ENCODE measurements around the gene DGKB.
A peak's percentile ranks its signal among the peaks of the same experiment; 100 is the strongest.

Gene DGKB

DNA sequence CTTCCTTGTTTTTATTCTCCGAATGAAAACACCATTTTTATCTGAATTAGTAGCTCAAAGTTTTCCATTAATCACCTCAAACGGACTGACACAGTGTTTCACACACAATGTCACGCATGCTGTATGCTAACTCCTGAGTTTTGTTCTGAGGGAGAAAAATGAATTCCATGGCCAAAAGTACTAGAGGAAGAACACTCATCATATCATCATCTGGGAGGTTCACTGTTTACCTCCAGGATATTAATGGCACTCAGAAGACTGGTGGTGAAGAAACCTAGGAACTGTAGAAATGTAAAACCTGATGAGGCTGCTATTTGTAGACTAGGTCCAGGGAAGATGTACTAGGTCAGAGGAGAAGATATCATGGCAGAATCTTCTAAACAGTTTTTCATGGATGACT, 517.5 kb downstream of the DGKB start:
- TF ChIP-seq, protein P1, sequence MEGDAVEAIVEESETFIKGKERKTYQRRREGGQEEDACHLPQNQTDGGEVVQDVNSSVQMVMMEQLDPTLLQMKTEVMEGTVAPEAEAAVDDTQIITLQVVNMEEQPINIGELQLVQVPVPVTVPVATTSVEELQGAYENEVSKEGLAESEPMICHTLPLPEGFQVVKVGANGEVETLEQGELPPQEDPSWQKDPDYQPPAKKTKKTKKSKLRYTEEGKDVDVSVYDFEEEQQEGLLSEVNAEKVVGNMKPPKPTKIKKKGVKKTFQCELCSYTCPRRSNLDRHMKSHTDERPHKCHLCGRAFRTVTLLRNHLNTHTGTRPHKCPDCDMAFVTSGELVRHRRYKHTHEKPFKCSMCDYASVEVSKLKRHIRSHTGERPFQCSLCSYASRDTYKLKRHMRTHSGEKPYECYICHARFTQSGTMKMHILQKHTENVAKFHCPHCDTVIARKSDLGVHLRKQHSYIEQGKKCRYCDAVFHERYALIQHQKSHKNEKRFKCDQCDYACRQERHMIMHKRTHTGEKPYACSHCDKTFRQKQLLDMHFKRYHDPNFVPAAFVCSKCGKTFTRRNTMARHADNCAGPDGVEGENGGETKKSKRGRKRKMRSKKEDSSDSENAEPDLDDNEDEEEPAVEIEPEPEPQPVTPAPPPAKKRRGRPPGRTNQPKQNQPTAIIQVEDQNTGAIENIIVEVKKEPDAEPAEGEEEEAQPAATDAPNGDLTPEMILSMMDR (IDR thresholded peaks at IDR 0.05; ENCODE audit: low read depth, low read length): no peak
- DNase-seq (ENCODE audit: extremely low read depth, low read depth): no peak

DNA sequence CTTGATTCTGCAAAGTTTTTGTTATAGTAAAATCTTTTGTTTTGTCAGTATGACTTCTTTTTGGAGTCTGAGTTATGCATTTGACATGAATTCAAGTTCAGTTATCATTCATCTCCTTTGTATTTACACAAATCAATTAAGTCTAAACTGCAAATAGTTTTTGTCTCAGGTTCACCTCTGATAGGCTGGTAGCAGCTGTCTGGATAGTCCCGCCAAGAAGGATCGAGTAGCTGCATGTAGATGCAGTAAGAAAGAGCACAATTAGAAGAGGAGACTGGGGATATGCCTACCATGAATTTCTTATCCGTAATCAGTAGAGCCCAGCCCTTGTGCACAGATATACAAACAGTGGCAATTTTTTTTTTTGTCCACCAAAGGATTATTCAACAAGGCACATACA, 520.6 kb downstream of the DGKB start:
- TF ChIP-seq, protein P1 (IDR thresholded peaks at IDR 0.05; ENCODE audit: low read depth, low read length): no peak

DNA sequence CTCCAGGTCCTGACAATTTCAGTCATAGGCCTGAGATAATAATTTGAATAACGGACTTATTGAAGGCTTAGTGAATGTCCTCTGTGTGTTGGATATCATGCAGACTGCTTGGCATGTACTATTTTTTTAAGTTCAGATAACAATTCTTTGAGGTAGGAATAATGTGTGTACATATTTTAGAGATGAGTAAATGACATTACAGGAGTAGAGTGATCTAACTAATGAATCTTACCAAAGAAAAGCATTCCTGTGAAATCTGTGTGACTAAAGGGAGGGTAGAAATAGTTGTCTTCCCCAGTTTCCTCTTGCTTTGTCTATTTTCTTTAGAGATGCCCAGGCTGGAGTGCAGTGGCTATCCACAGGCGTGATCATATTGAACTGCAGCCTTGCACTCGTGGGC, 521.2 kb downstream of the DGKB start:
- DNase-seq (ENCODE audit: extremely low read depth, low read depth): no peak

More for the DNA sequence above, 520.6 kb downstream of the DGKB start:
- no peak for DNase-seq (ENCODE audit: extremely low read depth, low read depth)

DNA sequence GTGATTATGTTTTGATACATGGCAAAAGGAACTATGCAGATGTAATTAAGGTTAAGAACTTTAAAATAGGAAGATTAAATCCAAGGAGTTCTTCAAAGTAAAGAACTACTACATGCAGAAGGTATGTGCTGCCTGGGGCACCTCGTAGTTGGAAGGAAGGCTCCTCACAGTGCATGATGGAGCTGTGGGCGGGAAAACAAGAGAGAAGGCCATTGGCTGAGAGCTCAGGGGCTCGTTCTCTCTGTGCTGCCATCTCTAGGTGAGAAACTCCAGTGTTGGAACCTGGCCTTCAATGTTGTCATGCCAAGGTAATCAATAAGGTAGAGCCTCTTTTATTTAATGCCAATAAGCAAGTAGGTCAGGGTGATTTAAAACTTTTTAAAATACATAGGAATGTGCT, 521.7 kb downstream of the DGKB start:
- TF ChIP-seq, protein P1 (IDR thresholded peaks at IDR 0.05; ENCODE audit: low read depth, low read length): no peak
- DNase-seq (ENCODE audit: extremely low read depth, low read depth): no peak

More for the DNA sequence above, 521.2 kb downstream of the DGKB start:
- TF ChIP-seq, protein P1 (IDR thresholded peaks at IDR 0.05; ENCODE audit: low read depth, low read length): no peak

DNA sequence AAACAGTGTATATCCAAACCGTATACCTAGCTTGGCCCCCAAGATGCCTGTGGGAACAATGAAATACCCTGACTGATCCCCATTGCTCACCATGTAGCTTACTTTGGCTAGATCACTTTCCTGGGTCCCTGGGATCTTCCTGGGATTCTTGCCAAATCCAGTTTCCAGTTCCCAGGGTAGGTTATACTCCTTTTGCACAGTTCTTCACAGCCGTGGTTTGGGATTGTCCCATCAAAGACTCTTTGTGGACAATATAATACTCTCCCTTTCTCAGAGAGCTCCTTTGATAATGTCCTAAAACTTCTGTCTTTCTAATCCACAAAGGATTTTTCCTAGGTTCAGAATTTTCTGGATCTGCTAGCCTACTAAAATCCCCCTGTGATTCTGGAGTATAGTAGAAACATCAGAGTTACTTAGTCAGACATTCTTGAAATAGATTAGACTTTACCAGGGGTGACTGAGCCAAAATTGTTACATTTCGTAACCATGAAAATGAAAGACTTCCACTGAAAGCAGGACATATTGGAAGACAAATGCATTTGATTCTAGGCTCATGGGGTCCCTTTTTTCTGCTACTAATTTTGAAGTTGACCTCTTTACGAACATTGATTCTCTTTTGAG, 524.8 kb downstream of the DGKB start:
- TF ChIP-seq, protein P1 (IDR thresholded peaks at IDR 0.05; ENCODE audit: low read depth, low read length): no peak
- DNase-seq (ENCODE audit: extremely low read depth, low read depth): peak; percentile 11

DNA sequence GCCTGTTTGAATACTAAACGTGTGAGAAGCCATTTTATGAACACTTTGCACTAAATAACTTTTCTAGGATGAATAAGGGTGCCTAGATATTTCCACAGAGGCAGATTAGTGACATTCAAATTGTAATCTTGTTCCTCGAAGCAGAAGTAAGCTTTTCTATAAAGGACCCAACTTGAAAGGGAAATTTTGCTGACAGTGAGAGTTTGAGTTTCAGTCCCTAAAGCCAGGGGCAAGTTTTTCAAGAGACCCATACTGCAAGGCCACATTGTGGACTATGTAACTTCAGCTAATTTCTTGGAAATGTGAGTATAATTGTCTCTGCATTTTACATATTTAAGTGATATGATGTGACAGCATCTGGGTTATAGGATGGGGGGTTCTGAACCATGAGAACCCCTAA, 525.8 kb downstream of the DGKB start:
- TF ChIP-seq, protein P1 (IDR thresholded peaks at IDR 0.05; ENCODE audit: low read depth, low read length): no peak
- DNase-seq (ENCODE audit: extremely low read depth, low read depth): no peak

DNA sequence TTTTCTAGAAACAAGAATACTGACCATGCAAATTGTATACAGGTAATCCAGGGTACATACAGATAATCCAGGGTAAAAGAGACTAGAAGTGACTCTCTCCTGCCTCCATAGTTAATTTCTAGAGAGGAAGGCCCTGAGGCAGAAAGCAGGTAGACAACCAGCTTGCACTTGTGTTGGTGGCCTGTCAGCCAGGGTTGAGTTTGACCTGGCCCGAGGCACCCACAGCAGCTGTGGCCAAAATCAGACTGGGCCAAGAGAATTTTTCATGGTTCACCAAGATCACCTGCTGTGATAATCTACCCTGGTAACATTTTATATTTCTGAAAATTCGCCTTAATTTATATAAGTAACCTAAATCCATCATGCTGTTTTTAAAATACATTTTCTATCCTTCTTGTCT, 526.6 kb downstream of the DGKB start:
- DNase-seq (ENCODE audit: extremely low read depth, low read depth): no peak
- TF ChIP-seq, protein P1 (IDR thresholded peaks at IDR 0.05; ENCODE audit: low read depth, low read length): no peak
